IPS-20b (cell line): ENCODE results near the gene INPP5K.
"Not testable (repeated sequence)": the region's sequence is repeated elsewhere in the genome, so short reads cannot be mapped to it uniquely, and the experiment has no call there.

Experiments
- H3K27ac ChIP-seq: one replicate; pipeline ENCODE4 v1.5.1; 2013; ENCODE audit warnings: low read length
- H3K27me3 ChIP-seq: 2 replicates; pipeline ENCODE4 v1.6.1; 2013; ENCODE audit warnings: mild to moderate bottlenecking, low read length, inconsistent platforms; ENCODE audit not compliant: insufficient read depth
- H3K36me3 ChIP-seq: 2 replicates; pipeline ENCODE4 v1.6.1; 2013; ENCODE audit warnings: low read depth, mild to moderate bottlenecking, inconsistent platforms, low read length, moderate library complexity; ENCODE audit not compliant: insufficient read depth
- H3K4me1 ChIP-seq: 2 replicates; pipeline ENCODE4 v1.6.1; 2013; ENCODE audit warnings: mild to moderate bottlenecking, control low read depth, inconsistent platforms, low read length, moderate library complexity; ENCODE audit not compliant: insufficient read depth
- H3K4me3 ChIP-seq: 2 replicates; pipeline ENCODE4 v1.5.1; 2013; ENCODE audit warnings: mild to moderate bottlenecking, low read length, inconsistent platforms
- H3K9ac ChIP-seq: 2 replicates; pipeline ENCODE4 v1.6.1; 2013; ENCODE audit warnings: low read depth, mild to moderate bottlenecking, inconsistent platforms, low read length, moderate library complexity
- H3K9me3 ChIP-seq: 2 replicates; pipeline ENCODE4 v1.6.1; 2013; ENCODE audit warnings: mild to moderate bottlenecking, low read depth, low read length, inconsistent platforms; ENCODE audit not compliant: insufficient read depth

INPP5K gene

DNA sequence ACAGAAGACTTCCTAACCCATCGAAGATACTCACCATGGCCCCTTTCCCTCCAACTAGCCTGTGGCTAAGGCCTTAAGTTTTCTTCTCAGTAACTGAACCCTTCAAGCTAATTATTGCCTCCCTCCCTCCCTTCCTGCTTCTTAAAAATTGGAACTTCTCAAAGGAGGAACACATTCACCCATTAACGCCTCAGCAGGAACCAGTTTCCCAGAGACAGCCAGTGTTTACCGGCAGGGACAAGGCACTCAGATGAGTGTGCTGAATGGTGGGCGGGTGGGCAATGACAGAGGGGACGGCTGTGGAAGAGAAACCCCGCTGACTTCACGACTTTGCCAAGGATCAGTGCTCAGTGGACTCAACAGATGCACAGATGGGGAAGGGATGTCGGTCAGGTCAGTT, 25.9 kb upstream of the INPP5K start:
- no peak overlapping the region for H3K4me3 ChIP-seq
- peaks cover 66% of the 10 kb centered on the region for H3K36me3 ChIP-seq
- H3K4me1 ChIP-seq, result no peaks in the 10 kb centered on the region
- H3K9ac ChIP-seq, result no peak overlapping the region
- H3K27me3 ChIP-seq, result no peaks in the 10 kb centered on the region
- no peak overlapping the region for H3K27ac ChIP-seq
- H3K9me3 ChIP-seq, result no peaks in the 10 kb centered on the region

GRCh38 chr17:1541367-1541904, 25.0 kb upstream of the INPP5K start:
- H3K27ac ChIP-seq, result no peak overlapping the region
- H3K27me3 ChIP-seq, result no peaks in the 10 kb centered on the region
- H3K9me3 ChIP-seq, result no peaks in the 10 kb centered on the region
- H3K9ac ChIP-seq, result no peak overlapping the region
- peaks cover 60% of the 10 kb centered on the region for H3K36me3 ChIP-seq
- no peak overlapping the region for H3K4me3 ChIP-seq
- no peaks in the 10 kb centered on the region for H3K4me1 ChIP-seq

- Histone ChIP-seq H3K27me3 (no peaks in the 10 kb centered on the region), H3K27ac (no peak overlapping the region), H3K9ac (no peak overlapping the region), H3K4me3 (no peak overlapping the region), H3K4me1 (no peaks in the 10 kb centered on the region), H3K36me3 (peaks cover 67% of the 10 kb centered on the region), H3K9me3 (no peaks in the 10 kb centered on the region)
Observed at GRCh38 chr17:1539811-1540210, 23.4 kb upstream of the INPP5K start.

DNA sequence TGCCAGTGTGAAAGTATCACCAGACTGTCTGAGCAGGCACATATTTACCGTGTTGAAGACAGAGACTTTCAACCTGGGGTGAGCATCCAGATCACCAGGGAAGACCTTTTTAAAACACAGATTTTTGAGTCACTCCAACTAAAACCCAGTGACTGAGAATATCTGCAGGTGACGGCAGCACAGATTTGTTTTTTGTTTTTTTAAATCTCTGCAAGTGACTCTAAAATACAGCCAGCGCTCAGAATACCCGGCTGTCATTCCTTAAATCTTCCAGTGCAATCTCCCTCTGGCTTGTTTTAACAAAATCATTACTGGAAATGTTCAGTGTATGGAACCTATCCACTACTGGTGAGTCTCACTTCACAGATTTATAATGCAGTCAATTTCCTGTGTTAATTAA, 19.3 kb upstream of the INPP5K start:
- H3K9me3 ChIP-seq, result no peaks in the 10 kb centered on the region
- H3K4me1 ChIP-seq, result no peaks in the 10 kb centered on the region
- no peak overlapping the region for H3K27ac ChIP-seq
- H3K27me3 ChIP-seq, result no peaks in the 10 kb centered on the region
- no peak overlapping the region for H3K9ac ChIP-seq
- no peak overlapping the region for H3K4me3 ChIP-seq
- H3K36me3 ChIP-seq, result peaks cover 72% of the 10 kb centered on the region

DNA sequence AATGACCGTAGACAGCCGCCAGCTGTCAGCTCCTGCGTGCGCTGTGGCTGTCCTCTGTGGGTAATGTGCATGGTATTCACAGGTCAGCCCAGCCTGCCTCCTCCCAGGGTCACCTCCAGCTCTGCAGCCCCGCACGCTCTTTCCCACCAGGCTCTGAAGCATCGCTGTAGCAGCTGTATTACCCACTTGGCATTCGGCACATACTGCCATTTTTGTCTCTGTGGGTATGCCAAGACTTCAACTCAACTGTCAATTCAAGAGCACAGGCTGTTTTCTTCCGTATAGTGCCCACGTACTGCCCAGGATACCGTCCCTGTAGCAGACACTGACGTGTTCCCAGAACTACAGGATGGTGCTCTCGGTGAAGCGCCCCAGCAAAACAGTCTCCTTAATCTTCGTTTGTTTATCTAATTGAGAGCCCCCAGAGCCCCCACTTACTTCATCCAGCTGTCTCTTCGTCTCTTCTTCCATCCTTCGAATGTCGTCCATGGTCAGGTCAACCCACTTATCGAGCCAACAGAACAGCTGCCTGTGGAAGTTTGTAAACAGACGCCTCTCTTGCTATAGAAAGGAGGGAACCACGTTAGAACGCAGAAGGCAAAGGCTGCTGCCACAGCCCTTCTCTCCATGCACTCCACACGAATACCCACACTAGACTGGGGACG, 17.4 kb upstream of the INPP5K start:
- Histone ChIP-seq H3K9me3 (no peaks in the 10 kb centered on the region), H3K4me3 (no peak overlapping the region), H3K4me1 (no peaks in the 10 kb centered on the region), H3K36me3 (peaks cover 69% of the 10 kb centered on the region), H3K27me3 (no peaks in the 10 kb centered on the region), H3K27ac (no peak overlapping the region), H3K9ac (no peak overlapping the region)

DNA sequence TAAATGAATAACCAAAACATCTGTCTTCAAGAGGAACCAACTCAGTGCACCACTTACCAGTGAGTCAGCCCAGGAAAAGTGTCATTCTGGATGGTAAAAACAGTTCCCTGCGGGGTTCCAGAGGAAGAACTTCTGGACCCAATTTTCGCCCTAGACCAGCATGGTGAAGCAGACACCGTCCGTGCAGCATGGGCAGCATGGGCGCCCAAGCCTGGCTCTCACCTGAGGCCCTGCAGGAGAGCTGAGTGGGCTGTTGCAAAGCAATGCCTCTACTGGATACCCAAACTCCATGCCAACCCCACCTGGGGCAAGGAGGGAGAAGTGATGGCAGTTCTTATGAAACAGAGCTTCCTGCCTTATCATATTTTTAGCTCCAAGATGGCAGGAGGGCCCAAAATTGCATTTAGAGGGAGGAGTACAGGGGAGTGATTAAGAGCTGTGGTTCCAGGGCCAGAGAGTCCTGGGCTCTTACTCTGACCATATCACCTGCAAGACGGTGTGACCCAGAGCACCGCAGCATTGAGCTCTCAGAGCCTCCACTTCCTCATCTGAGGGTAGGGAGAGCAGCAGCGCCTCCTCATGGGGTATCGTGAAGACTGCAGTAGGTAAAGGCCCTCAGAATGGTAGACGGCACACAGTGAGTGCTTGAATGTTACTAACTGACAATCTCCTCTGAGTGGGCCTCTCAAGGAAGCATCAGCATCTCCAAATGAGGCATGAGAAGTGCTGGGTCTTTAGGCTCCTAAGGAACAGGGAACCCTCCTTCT, 16.6 kb upstream of the INPP5K start:
- H3K27ac ChIP-seq, result no peak overlapping the region

DNA sequence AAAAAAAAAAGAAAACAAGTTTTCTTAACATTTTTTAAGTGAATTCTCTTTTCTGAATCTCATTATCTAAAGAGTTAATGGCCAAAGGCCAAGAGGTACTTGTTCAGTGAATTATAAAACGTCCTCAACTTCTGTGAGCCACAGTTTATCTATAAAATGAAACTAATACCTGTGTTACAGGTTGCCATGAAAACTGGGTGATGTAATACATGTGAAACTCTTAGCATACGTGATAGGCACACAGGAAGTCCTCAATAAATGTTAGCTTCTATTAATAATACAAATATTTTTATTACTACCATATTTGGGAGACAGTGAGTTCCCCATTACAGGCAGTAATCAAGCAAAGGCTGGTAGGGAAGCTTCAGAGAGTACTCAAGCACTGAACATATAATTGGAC, 13.5 kb upstream of the INPP5K start:
- peaks cover 62% of the 10 kb centered on the region for H3K36me3 ChIP-seq
- H3K27me3 ChIP-seq, result no peaks in the 10 kb centered on the region
- no peaks in the 10 kb centered on the region for H3K4me1 ChIP-seq
- H3K4me3 ChIP-seq, result no peak overlapping the region
- H3K9ac ChIP-seq, result no peak overlapping the region
- no peak overlapping the region for H3K27ac ChIP-seq
- H3K9me3 ChIP-seq, result no peaks in the 10 kb centered on the region

More for the DNA sequence above, 16.6 kb upstream of the INPP5K start:
- Histone ChIP-seq H3K9me3 (no peaks in the 10 kb centered on the region), H3K4me1 (no peaks in the 10 kb centered on the region), H3K9ac (no peak overlapping the region), H3K27me3 (no peaks in the 10 kb centered on the region), H3K4me3 (no peak overlapping the region), H3K36me3 (peaks cover 61% of the 10 kb centered on the region)

- not testable (repeated sequence) for H3K9me3 ChIP-seq, H3K27me3 ChIP-seq, H3K4me1 ChIP-seq, H3K27ac ChIP-seq, H3K4me3 ChIP-seq, H3K9ac ChIP-seq
- peaks cover 42% of the 10 kb centered on the region for H3K36me3 ChIP-seq
Observed at GRCh38 chr17:1526876-1527275, 10.5 kb upstream of the INPP5K start.

DNA sequence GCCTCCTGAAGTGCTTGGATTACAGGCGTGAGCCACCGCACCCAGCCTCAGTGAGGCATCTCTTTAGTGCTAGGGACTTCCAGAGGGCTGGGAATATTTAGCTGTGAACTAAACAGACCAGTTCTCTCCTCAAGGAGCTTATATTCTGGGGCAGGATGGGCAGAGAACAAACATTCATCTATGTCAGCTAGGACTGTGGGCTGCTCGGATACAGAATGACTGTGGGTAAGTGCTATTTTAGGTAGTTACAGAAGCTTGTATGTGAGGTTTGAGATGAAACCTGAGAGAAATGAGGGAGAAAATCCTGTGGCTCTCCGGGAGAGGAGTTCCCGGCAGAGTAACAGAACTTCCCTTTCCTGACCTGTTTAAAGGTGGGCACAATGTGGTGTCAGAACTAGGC, 6.2 kb upstream of the INPP5K start:
- no peak overlapping the region for H3K9ac ChIP-seq
- peaks cover 34% of the 10 kb centered on the region for H3K36me3 ChIP-seq
- H3K4me1 ChIP-seq, result no peaks in the 10 kb centered on the region
- H3K4me3 ChIP-seq, result no peak overlapping the region
- no peaks in the 10 kb centered on the region for H3K27me3 ChIP-seq
- no peak overlapping the region for H3K27ac ChIP-seq
- H3K9me3 ChIP-seq, result no peaks in the 10 kb centered on the region

- Histone ChIP-seq H3K27me3 (no peaks in the 10 kb centered on the region), H3K9me3 (no peaks in the 10 kb centered on the region), H3K36me3 (peaks cover 21% of the 10 kb centered on the region), H3K4me3 (no peak overlapping the region), H3K9ac (no peak overlapping the region), H3K4me1 (no peaks in the 10 kb centered on the region), H3K27ac (no peak overlapping the region)
Observed at GRCh38 chr17:1521086-1521640, 4.8 kb upstream of the INPP5K start.

GRCh38 chr17:1519678-1520077, 3.3 kb upstream of the INPP5K start:
- Histone ChIP-seq H3K9ac (no peak overlapping the region), H3K27me3 (no peaks in the 10 kb centered on the region), H3K4me1 (no peaks in the 10 kb centered on the region), H3K4me3 (no peak overlapping the region), H3K9me3 (no peaks in the 10 kb centered on the region), H3K36me3 (peaks cover 18% of the 10 kb centered on the region; the same call in 1 of the 2 replicates), H3K27ac (no peak overlapping the region)

DNA sequence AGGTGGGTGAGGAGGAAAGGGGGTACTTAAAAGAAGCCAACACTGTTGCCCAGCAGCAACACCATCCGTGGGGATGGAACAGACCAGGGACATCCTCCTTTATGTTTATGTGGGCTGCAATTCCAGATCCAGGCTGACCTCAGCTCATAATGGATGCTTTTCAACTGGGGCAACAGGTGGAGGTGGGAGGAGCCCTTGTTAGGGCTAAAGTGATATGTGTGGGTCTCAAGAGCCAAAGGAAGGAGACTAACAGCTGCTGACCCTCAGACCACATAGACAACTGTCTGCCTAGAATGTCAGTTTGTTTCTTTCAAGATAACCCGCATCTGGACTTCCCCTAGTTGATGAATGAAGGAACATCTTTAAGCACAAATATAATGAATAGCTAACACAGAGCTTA, 2.0 kb upstream of the INPP5K start:
- Histone ChIP-seq H3K36me3 (peaks cover 21% of the 10 kb centered on the region; the same call in 1 of the 2 replicates), H3K9me3 (no peaks in the 10 kb centered on the region), H3K4me3 (no peak overlapping the region), H3K4me1 (no peaks in the 10 kb centered on the region), H3K27ac (no peak overlapping the region), H3K9ac (no peak overlapping the region), H3K27me3 (no peaks in the 10 kb centered on the region)
